ENCODE data around the gene RXFP4. TPM values are rescaled to one million over a fixed set of nuclear protein-coding genes. Genes with fewer than 3 reads are reported as not detected.

RXFP4 gene
- total and polyA plus RNA-seq, 10 donors: 0.06 to 0.88 TPM; not detected in 8

DNA sequence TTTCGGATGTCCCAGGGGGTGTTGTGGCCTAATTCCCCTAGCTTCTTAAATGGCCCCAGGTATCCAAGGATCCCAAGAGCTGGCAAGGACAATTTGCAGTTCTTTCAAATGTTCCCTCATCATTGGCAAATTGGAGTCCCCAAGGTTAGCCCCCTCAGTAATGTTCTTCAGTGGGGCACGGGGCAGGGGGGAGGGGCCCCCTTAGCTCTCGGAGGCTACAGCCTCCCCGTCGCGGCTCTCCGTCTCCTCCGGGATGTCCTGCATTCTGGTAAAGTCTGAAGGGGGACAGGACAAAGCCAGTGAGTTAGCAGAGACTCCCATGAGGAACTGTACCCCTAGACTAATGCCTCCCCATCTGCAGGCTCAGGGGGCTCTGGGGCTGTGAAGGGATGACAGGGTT is 6.3 kb downstream of the RXFP4 start:
- TF ChIP-seq POLR2AphosphoS5 (IDR thresholded peaks at IDR 0.05): no peak
- no peak for TF ChIP-seq POLR2A (IDR thresholded peaks at IDR 0.05)
- TF ChIP-seq, protein P1, sequence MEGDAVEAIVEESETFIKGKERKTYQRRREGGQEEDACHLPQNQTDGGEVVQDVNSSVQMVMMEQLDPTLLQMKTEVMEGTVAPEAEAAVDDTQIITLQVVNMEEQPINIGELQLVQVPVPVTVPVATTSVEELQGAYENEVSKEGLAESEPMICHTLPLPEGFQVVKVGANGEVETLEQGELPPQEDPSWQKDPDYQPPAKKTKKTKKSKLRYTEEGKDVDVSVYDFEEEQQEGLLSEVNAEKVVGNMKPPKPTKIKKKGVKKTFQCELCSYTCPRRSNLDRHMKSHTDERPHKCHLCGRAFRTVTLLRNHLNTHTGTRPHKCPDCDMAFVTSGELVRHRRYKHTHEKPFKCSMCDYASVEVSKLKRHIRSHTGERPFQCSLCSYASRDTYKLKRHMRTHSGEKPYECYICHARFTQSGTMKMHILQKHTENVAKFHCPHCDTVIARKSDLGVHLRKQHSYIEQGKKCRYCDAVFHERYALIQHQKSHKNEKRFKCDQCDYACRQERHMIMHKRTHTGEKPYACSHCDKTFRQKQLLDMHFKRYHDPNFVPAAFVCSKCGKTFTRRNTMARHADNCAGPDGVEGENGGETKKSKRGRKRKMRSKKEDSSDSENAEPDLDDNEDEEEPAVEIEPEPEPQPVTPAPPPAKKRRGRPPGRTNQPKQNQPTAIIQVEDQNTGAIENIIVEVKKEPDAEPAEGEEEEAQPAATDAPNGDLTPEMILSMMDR (IDR thresholded peaks at IDR 0.05 in 8 of 11, conservative IDR thresholded peaks at IDR 0.05 in 3 of 11): no peak
- H3K36me3 ChIP-seq: peaks cover 3 to 74% (median 60%) of the 10 kb centered on the region in 6 donors
- no peaks in the 10 kb centered on the region for H3K9me3 ChIP-seq
- intact Hi-C loops (cut with DNase I; ENCODE audit: low total_unique reads): no loop called here
- H3K4me3 ChIP-seq: no peak overlapping the region
- H3K27ac ChIP-seq: peak overlapping the region in 7 of 8 donors; percentile 74 to 90 (median 81)
- no peaks in the 10 kb centered on the region for H3K27me3 ChIP-seq (replicated peaks in 1 of 7)
- DNase-seq: peak; percentile 68
- peaks cover 30 to 85% (median 53%) of the 10 kb centered on the region in 6 donors for H3K4me1 ChIP-seq
- 89 to 96% (median 92%) methylated on average over 8 of the region's 8 CpGs for WGBS, 5 donors

DNA sequence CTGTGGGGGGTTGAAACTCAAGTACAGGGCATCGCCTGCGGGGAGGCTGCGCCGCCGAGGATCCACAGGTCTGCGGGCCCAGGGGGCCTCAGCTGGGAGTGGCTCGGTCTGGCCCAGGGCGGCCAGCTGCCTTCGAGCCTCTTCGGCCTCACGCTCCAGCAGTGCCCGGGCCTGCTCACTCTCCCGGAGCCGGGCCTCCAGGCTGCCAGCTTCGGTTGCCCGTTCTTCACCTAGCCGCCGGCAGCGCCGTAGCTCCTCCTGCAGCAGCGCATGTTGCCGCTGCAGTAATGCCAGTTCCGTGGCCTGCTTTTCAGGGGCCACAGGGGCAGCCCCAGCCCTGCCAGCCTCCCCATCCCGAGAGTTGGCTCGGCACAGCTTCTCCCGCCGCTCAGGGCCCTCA is 9.4 kb downstream of the RXFP4 start:
- Histone ChIP-seq H3K27me3 (replicated peaks in 1 of 7) (no peaks in the 10 kb centered on the region), H3K4me3 (no peak overlapping the region), H3K27ac (peak overlapping the region in 3 of 8 donors; percentile 36 to 75 (median 48)), H3K36me3 (peaks cover 9 to 99% (median 91%) of the 10 kb centered on the region in 6 donors), H3K4me1 (peaks cover 18 to 66% (median 22%) of the 10 kb centered on the region in 6 donors), H3K9me3 (no peaks in the 10 kb centered on the region)
- TF ChIP-seq POLR2A (IDR thresholded peaks at IDR 0.05) (no peak), POLR2AphosphoS5 (IDR thresholded peaks at IDR 0.05) (peak in 1 of 3 donors; percentile 74)
- TF ChIP-seq, protein P1 (IDR thresholded peaks at IDR 0.05 in 8 of 11, conservative IDR thresholded peaks at IDR 0.05 in 3 of 11): no peak
- peak; percentile 74 for DNase-seq
- WGBS, 5 donors: 94 to 98% (median 97%) methylated on average over 9 to 27 of the region's 27 CpGs
- intact Hi-C loops (cut with DNase I; ENCODE audit: low total_unique reads): no loop called here

DNA sequence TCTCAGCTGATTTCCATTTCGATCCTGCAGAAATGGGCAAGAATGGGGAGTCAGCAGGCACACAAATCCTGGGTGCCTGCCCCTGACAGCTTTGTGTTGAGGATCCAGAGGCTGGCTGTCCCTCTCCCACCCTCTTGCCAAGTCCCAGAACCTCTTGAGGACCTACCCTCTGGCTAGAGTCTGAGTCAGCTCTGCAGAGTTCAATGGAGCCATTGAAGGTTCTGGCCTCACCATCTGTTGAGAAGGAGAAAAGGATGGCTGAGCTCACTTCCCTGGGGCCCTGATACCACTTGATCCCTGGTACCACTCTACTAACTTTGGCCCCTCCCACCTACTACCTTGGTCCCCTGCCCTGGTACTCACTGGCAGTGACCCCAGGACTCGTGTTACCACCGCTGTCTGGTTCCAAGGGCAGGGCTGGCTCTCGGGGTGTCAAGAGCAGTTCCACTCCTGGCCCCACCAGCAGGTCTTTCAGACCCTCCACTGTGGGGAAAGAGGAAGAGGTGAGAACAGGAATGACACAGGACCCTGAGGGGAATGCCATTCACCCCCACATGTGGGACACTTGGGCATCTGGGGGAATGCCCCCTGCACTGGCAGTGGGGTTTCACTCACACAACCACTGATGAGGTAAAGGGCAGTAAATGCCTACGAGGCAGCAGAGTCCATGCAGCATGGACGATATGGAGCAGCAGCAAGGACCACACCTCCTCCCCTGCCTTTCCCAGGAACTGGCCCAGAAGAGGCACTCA is 10.5 kb downstream of the RXFP4 start:
- peaks cover 10 to 100% (median 99%) of the 10 kb centered on the region in 6 donors for H3K36me3 ChIP-seq
- H3K4me3 ChIP-seq: no peak overlapping the region
- 68 to 87% (median 80%) methylated on average over 6 of the region's 6 CpGs for WGBS, 5 donors
- no peak for TF ChIP-seq POLR2A (IDR thresholded peaks at IDR 0.05)
- peak in 1 of 3 donors; percentile 37 for TF ChIP-seq POLR2AphosphoS5 (IDR thresholded peaks at IDR 0.05)
- no peaks in the 10 kb centered on the region for H3K9me3 ChIP-seq
- intact Hi-C loops (cut with DNase I; ENCODE audit: low total_unique reads): no loop called here
- peak; percentile 54 for DNase-seq
- H3K27ac ChIP-seq: peak overlapping the region in 5 of 8 donors; percentile 1 to 75 (median 36)
- peaks cover 7 to 55% (median 11%) of the 10 kb centered on the region in 6 donors for H3K4me1 ChIP-seq
- no peaks in the 10 kb centered on the region for H3K27me3 ChIP-seq (replicated peaks in 1 of 7)

DNA sequence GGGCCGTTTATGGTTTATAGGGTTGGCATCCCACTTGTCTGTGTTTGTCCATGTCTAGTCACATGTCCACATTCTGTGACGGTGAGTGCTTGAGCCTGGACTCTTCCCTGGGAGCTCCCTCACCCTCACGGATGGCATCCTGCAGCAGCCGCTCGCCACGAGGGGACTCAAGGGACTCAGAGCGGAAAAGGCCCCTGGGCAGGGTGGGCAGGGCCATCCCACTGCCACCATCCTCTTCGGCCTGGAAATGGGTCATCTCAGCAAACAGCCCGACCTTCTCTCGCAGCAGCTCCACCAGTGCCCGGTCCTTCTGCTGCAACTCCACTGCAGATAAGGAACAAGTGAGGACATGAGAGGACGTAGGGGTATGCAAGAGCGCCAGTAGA is 11.1 kb downstream of the RXFP4 start:
- Histone ChIP-seq H3K27me3 (replicated peaks in 1 of 7) (no peaks in the 10 kb centered on the region), H3K4me1 (peaks cover under 1 to 49% (median 5%) of the 10 kb centered on the region in 6 donors), H3K27ac (peak overlapping the region in 5 of 8 donors; percentile 1 to 75 (median 36)), H3K9me3 (no peaks in the 10 kb centered on the region), H3K4me3 (no peak overlapping the region), H3K36me3 (peaks cover 9 to 100% (median 99%) of the 10 kb centered on the region in 6 donors)
- intact Hi-C loops (cut with DNase I; ENCODE audit: low total_unique reads): no loop called here
- DNase-seq: peak; percentile 52
- TF ChIP-seq POLR2A (IDR thresholded peaks at IDR 0.05): no peak
- peak in 2 of 3 donors; percentile 13 to 69 for TF ChIP-seq POLR2AphosphoS5 (IDR thresholded peaks at IDR 0.05)
- TF ChIP-seq, protein P1 (IDR thresholded peaks at IDR 0.05 in 8 of 11, conservative IDR thresholded peaks at IDR 0.05 in 3 of 11): no peak
- WGBS, 5 donors: 91 to 96% (median 95%) methylated on average over 13 of the region's 13 CpGs
